Activated T-cell treated with anti-CD3 and anti-CD28 coated beads for 24 hours (primary cell): ENCODE measurements around the gene CD3D.

Experiments used
- DNase-seq: peaks from one replicate; pipeline ENCODE4 v3.0.0-alpha.2; 2020; ENCODE audit warnings: low read depth

CD3D gene

GRCh38 chr11:118301600-118302195 is 40.8 kb downstream of the CD3D start:
- no peak for DNase-seq

- peak; percentile 44 for DNase-seq
Observed at GRCh38 chr11:118295815-118296454, 46.6 kb downstream of the CD3D start.

GRCh38 chr11:118295199-118295598 is 47.3 kb downstream of the CD3D start:
- DNase-seq, result no peak

- DNase-seq, result no peak
Observed at GRCh38 chr11:118294053-118294452, 48.5 kb downstream of the CD3D start.

GRCh38 chr11:118291477-118292135 is 50.9 kb downstream of the CD3D start:
- no peak for DNase-seq

GRCh38 chr11:118290923-118291322 is 51.6 kb downstream of the CD3D start:
- no peak for DNase-seq

GRCh38 chr11:118289401-118289800 is 53.1 kb downstream of the CD3D start:
- no peak for DNase-seq
